ENCODE data around the gene RCOR3.
"Not testable (repeated sequence)": the region's sequence is repeated elsewhere in the genome, so short reads cannot be mapped to it uniquely, and the experiment has no call there.

RCOR3 gene

GRCh38 chr1:211260141-211261107 is 1.3 kb downstream of the RCOR3 start:
- Histone ChIP-seq H3K4me3 (ENCODE audit: low read length) (peak overlapping the region; percentile 93), H3K27me3 (replicated peaks; ENCODE audit: control insufficient read depth, insufficient read depth, low read length) (no peaks in the 10 kb centered on the region), H3K9ac (ENCODE audit: low read length) (peak overlapping the region; percentile 93), H3K9me3 (ENCODE audit: control insufficient read depth, low read length) (no peaks in the 10 kb centered on the region), H3K4me1 (ENCODE audit: control insufficient read depth, insufficient read depth, low read length) (peaks cover 17% of the 10 kb centered on the region), H3K36me3 (ENCODE audit: control insufficient read depth, insufficient read depth, low read length, severe bottlenecking) (peaks cover 3% of the 10 kb centered on the region)
- DNase-seq (ENCODE audit: low read depth): peak; percentile 92

GRCh38 chr1:211261229-211261628 is 2.1 kb downstream of the RCOR3 start:
- peak; percentile 21 for DNase-seq (ENCODE audit: low read depth)
- no peaks in the 10 kb centered on the region for H3K27me3 ChIP-seq (replicated peaks; ENCODE audit: control insufficient read depth, insufficient read depth, low read length)
- peaks cover 17% of the 10 kb centered on the region for H3K4me1 ChIP-seq (ENCODE audit: control insufficient read depth, insufficient read depth, low read length)

GRCh38 chr1:211263022-211263421 is 3.9 kb downstream of the RCOR3 start:
- H3K9me3 ChIP-seq (ENCODE audit: control insufficient read depth, low read length); H3K4me3 ChIP-seq (ENCODE audit: low read length); H3K27me3 ChIP-seq (replicated peaks; ENCODE audit: control insufficient read depth, insufficient read depth, low read length); H3K9ac ChIP-seq (ENCODE audit: low read length); H3K4me1 ChIP-seq (ENCODE audit: control insufficient read depth, insufficient read depth, low read length); DNase-seq (ENCODE audit: low read depth): not testable (repeated sequence)
- H3K36me3 ChIP-seq (ENCODE audit: control insufficient read depth, insufficient read depth, low read length, severe bottlenecking): peaks cover 20% of the 10 kb centered on the region

More at GRCh38 chr1:211261229-211261628, 2.1 kb downstream of the RCOR3 start:
- Histone ChIP-seq H3K9me3 (ENCODE audit: control insufficient read depth, low read length) (no peaks in the 10 kb centered on the region), H3K4me3 (ENCODE audit: low read length) (peak overlapping the region; percentile 93), H3K9ac (ENCODE audit: low read length) (peak overlapping the region; percentile 93), H3K36me3 (ENCODE audit: control insufficient read depth, insufficient read depth, low read length, severe bottlenecking) (peaks cover 6% of the 10 kb centered on the region)

DNA sequence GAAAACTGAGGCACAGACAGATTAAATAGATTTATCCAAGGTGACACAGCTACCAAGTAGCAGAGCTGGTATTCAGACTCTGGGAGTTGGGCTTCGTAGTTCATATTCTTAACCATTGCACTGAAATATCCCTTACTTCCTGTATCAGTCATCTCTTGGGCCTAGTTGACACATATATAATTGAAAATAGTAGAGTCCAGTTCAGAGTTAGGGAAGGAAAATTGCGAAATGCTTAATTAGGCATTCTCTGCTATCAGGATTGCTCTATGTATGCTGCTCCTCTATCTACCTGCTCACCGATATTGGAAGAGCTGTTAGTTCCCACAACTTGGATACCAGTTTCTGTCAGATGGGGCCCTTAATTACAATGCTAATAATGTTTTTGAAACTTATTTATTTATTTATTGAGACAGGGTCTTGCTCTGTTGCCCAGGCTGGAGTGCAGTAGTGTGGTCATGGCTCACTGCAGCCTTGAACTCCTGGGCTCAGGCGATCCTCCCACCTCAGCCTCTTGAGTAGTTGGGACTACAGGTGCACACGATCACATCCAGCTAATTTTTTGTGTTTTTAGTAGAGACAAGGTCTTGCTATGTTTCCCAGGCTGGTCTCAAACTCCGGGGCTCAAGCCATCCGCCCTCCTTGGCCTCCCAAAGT is 8.2 kb downstream of the RCOR3 start:
- peaks cover 45% of the 10 kb centered on the region for H3K36me3 ChIP-seq (ENCODE audit: control insufficient read depth, insufficient read depth, low read length, severe bottlenecking)
- peaks cover 3% of the 10 kb centered on the region for H3K4me1 ChIP-seq (ENCODE audit: control insufficient read depth, insufficient read depth, low read length)
- H3K9me3 ChIP-seq (ENCODE audit: control insufficient read depth, low read length): no peaks in the 10 kb centered on the region
- no peak for DNase-seq (ENCODE audit: low read depth)
- H3K9ac ChIP-seq (ENCODE audit: low read length): no peak overlapping the region
- H3K4me3 ChIP-seq (ENCODE audit: low read length): no peak overlapping the region
- no peaks in the 10 kb centered on the region for H3K27me3 ChIP-seq (replicated peaks; ENCODE audit: control insufficient read depth, insufficient read depth, low read length)

GRCh38 chr1:211279340-211279739 is 20.2 kb downstream of the RCOR3 start:
- Histone ChIP-seq H3K9me3 (ENCODE audit: control insufficient read depth, low read length) (no peaks in the 10 kb centered on the region), H3K9ac (ENCODE audit: low read length) (no peak overlapping the region), H3K36me3 (ENCODE audit: control insufficient read depth, insufficient read depth, low read length, severe bottlenecking) (peaks cover 85% of the 10 kb centered on the region)

DNA sequence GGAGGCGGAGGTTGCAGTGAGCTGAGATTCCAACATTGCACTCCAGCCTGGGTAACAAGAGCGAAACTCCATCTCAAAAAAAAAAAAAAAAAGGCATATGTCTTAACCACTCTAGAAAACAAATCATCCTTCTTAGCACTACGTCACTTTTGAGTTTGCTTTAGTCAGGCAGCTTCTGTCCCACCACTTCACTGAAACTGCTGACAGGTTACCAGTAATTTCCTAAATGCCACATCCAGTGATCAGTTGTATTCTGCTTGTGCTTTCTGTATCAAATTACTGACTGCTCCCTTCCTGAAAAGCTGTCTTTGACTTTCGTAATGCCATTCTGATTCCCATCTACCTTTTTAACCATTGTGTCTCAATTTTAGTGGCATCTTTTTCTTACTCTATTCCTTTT is 21.7 kb downstream of the RCOR3 start:
- no peak overlapping the region for H3K4me3 ChIP-seq (ENCODE audit: low read length)
- no peak overlapping the region for H3K9ac ChIP-seq (ENCODE audit: low read length)
- no peak for DNase-seq (ENCODE audit: low read depth)
- H3K36me3 ChIP-seq (ENCODE audit: control insufficient read depth, insufficient read depth, low read length, severe bottlenecking): peaks cover 85% of the 10 kb centered on the region
- no peaks in the 10 kb centered on the region for H3K9me3 ChIP-seq (ENCODE audit: control insufficient read depth, low read length)
- no peaks in the 10 kb centered on the region for H3K27me3 ChIP-seq (replicated peaks; ENCODE audit: control insufficient read depth, insufficient read depth, low read length)
- peaks cover 16% of the 10 kb centered on the region for H3K4me1 ChIP-seq (ENCODE audit: control insufficient read depth, insufficient read depth, low read length)

More at GRCh38 chr1:211279340-211279739, 20.2 kb downstream of the RCOR3 start:
- Histone ChIP-seq H3K4me3 (ENCODE audit: low read length) (no peak overlapping the region), H3K4me1 (ENCODE audit: control insufficient read depth, insufficient read depth, low read length) (peaks cover 23% of the 10 kb centered on the region), H3K27me3 (replicated peaks; ENCODE audit: control insufficient read depth, insufficient read depth, low read length) (no peaks in the 10 kb centered on the region)
- no peak for DNase-seq (ENCODE audit: low read depth)

DNA sequence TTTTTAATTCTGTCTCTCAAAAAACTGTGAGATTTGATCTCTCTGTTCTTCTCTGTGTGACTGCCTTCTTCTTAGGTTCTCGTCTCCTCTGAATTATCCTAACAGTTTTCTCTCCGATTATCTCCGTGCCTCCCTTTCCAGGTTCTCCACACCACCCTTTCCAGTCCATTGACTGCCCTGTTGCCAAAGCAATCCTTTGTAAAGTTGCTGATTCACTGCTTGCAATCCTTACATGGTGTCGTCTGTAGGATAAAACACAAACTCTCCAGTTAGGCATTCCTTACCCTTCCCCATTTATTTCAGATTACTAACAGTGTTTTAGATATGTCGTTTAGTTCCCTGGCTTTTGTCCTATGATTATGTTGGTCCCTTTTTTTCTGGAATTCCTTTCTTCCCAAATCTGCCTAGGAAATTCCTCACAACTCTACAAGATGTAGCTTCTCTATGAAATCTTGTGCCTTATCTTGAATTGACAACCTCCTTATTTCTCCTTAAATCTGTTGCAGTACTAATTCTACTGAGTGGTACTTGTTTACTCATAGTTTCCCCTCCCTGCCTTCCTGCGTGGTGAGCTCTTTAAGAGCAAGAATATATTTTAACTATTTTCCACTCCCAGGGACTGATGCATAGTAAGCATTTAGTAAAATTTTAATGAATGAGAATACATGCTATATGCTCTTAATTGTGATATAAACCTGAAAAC is 22.3 kb downstream of the RCOR3 start:
- H3K9me3 ChIP-seq (ENCODE audit: control insufficient read depth, low read length): no peaks in the 10 kb centered on the region
- H3K9ac ChIP-seq (ENCODE audit: low read length): no peak overlapping the region
- peaks cover 83% of the 10 kb centered on the region for H3K36me3 ChIP-seq (ENCODE audit: control insufficient read depth, insufficient read depth, low read length, severe bottlenecking)
- no peaks in the 10 kb centered on the region for H3K27me3 ChIP-seq (replicated peaks; ENCODE audit: control insufficient read depth, insufficient read depth, low read length)
- H3K4me1 ChIP-seq (ENCODE audit: control insufficient read depth, insufficient read depth, low read length): peaks cover 12% of the 10 kb centered on the region
- H3K4me3 ChIP-seq (ENCODE audit: low read length): no peak overlapping the region
- DNase-seq (ENCODE audit: low read depth): peak; percentile 34

DNA sequence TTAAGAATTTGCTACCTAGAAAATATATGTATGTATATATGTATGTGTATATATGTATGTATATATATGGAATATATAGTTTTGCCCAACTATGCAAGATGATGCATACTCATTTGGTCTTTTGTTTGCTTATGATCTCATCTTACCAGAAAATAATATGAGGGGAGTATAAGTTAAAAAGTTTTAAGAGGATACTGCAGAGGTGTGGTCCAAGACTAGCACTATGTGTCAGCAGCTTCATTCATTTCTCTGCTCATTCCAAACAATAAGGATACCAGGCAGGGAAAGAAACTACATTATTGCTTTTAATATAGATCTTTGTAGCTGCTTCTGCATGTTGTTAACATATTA is 22.8 kb downstream of the RCOR3 start:
- Histone ChIP-seq H3K4me1 (ENCODE audit: control insufficient read depth, insufficient read depth, low read length) (peaks cover 12% of the 10 kb centered on the region), H3K36me3 (ENCODE audit: control insufficient read depth, insufficient read depth, low read length, severe bottlenecking) (peaks cover 85% of the 10 kb centered on the region), H3K9ac (ENCODE audit: low read length) (no peak overlapping the region), H3K9me3 (ENCODE audit: control insufficient read depth, low read length) (no peaks in the 10 kb centered on the region), H3K27me3 (replicated peaks; ENCODE audit: control insufficient read depth, insufficient read depth, low read length) (no peaks in the 10 kb centered on the region), H3K4me3 (ENCODE audit: low read length) (no peak overlapping the region)
- no peak for DNase-seq (ENCODE audit: low read depth)

- H3K4me1 ChIP-seq (ENCODE audit: control insufficient read depth, insufficient read depth, low read length): peaks cover 3% of the 10 kb centered on the region
- H3K4me3 ChIP-seq (ENCODE audit: low read length): no peak overlapping the region
- no peak for DNase-seq (ENCODE audit: low read depth)
- no peaks in the 10 kb centered on the region for H3K9me3 ChIP-seq (ENCODE audit: control insufficient read depth, low read length)
- peaks cover 77% of the 10 kb centered on the region for H3K36me3 ChIP-seq (ENCODE audit: control insufficient read depth, insufficient read depth, low read length, severe bottlenecking)
- no peak overlapping the region for H3K9ac ChIP-seq (ENCODE audit: low read length)
- no peaks in the 10 kb centered on the region for H3K27me3 ChIP-seq (replicated peaks; ENCODE audit: control insufficient read depth, insufficient read depth, low read length)
These were observed 26.0 kb downstream of the RCOR3 start for GRCh38 chr1:211285196-211285595.

GRCh38 chr1:211287218-211287617 is 28.1 kb downstream of the RCOR3 start:
- Histone ChIP-seq H3K4me3 (ENCODE audit: low read length) (no peak overlapping the region), H3K27me3 (replicated peaks; ENCODE audit: control insufficient read depth, insufficient read depth, low read length) (no peaks in the 10 kb centered on the region), H3K36me3 (ENCODE audit: control insufficient read depth, insufficient read depth, low read length, severe bottlenecking) (peaks cover 78% of the 10 kb centered on the region), H3K9me3 (ENCODE audit: control insufficient read depth, low read length) (no peaks in the 10 kb centered on the region), H3K4me1 (ENCODE audit: control insufficient read depth, insufficient read depth, low read length) (no peaks in the 10 kb centered on the region), H3K9ac (ENCODE audit: low read length) (no peak overlapping the region)
- no peak for DNase-seq (ENCODE audit: low read depth)

DNA sequence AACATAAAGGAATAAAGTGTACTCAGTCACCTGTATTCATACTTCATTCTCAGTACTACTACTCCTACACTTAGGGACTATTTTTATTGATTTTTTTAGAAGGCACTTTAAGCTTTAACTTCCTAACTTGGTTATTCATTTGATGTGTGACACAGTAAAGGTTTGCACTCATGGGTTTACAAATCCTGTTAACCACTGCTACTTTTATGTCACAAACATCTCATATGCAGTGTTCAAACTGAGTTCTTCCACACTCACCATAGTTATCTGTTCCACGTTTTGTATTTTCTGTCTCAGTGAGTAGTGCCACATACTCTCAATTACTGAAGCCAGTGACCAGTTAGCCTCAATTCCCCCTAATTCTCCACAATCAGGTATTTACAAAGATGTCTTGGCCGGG is 33.2 kb downstream of the RCOR3 start:
- H3K4me3 ChIP-seq (ENCODE audit: low read length): no peak overlapping the region
- peaks cover 85% of the 10 kb centered on the region for H3K36me3 ChIP-seq (ENCODE audit: control insufficient read depth, insufficient read depth, low read length, severe bottlenecking)
- no peaks in the 10 kb centered on the region for H3K4me1 ChIP-seq (ENCODE audit: control insufficient read depth, insufficient read depth, low read length)
- DNase-seq (ENCODE audit: low read depth): no peak
- no peak overlapping the region for H3K9ac ChIP-seq (ENCODE audit: low read length)
- no peaks in the 10 kb centered on the region for H3K27me3 ChIP-seq (replicated peaks; ENCODE audit: control insufficient read depth, insufficient read depth, low read length)
- H3K9me3 ChIP-seq (ENCODE audit: control insufficient read depth, low read length): no peaks in the 10 kb centered on the region

Measured in adipocyte (in vitro differentiated cells).